Suprapubic skin (tissue), 4 donors: ENCODE measurements around the gene YIPF7. TPM values are rescaled to one million over a fixed set of nuclear protein-coding genes. Genes with fewer than 3 reads are reported as not detected.

Source experiments
- DNase-seq, 2 donors: peaks; one replicate each; pipeline ENCODE4 v3.0.0-alpha.2; 2019; ENCODE audit warnings: low spot score in 2 of 2
- H3K27ac ChIP-seq: fragments of 200-600 bp; sonication (generic); one replicate; pipeline ENCODE4 v1.5.1; 2019
- H3K27me3 ChIP-seq: fragments of 200-600 bp; sonication (generic); one replicate; pipeline ENCODE4 v1.5.1; 2019
- H3K36me3 ChIP-seq: fragments of 200-600 bp; sonication (generic); one replicate; pipeline ENCODE4 v1.5.1; 2019
- H3K4me1 ChIP-seq: fragments of 200-600 bp; sonication (generic); one replicate; pipeline ENCODE4 v1.5.1; 2019
- H3K4me3 ChIP-seq: fragments of 200-600 bp; sonication (generic); one replicate; pipeline ENCODE4 v1.5.1; 2019; ENCODE audit warnings: mild to moderate bottlenecking
- H3K9me3 ChIP-seq: fragments of 200-600 bp; sonication (generic); one replicate; pipeline ENCODE4 v1.5.1; 2019
- CTCF ChIP-seq, 2 donors: fragments of 200-600 bp in 1 of 2; fragments of 450-650 bp in 1 of 2; sonication (generic) in 1 of 2; IDR thresholded peaks; one replicate each; pipeline ENCODE4 v1.5.1; 2016 to 2019; ENCODE audit warnings: antibody characterized with exemption in 2 of 2, mild to moderate bottlenecking in 1 of 2, moderate library complexity in 1 of 2
- EP300 ChIP-seq: sonication (generic); formaldehyde crosslinking; IDR thresholded peaks from one replicate; pipeline ENCODE4 v1.6.1; 2017; ENCODE audit warnings: antibody characterized with exemption
- POLR2A ChIP-seq, 2 donors: fragments of 450-650 bp; IDR thresholded peaks; one replicate each; pipeline ENCODE4 v1.6.1; 2017; ENCODE audit warnings: antibody characterized with exemption in 2 of 2, mild to moderate bottlenecking in 2 of 2, moderate library complexity in 2 of 2
- POLR2AphosphoS5 ChIP-seq, 3 donors: sonication (generic); formaldehyde crosslinking; IDR thresholded peaks; one replicate each; pipeline ENCODE4 v1.6.1; 2017; ENCODE audit warnings: antibody characterized with exemption in 3 of 3
- WGBS: methylation state at CpG from one replicate; pipeline ENCODE4 v1.1.5; 2018; 5-methylcytosine and 5-hydroxymethylcytosine counted together
- total RNA-seq, 4 donors: library from RNA; depleted of rRNA; stranded (reverse); fragments of >200 nt; gene quantifications; one replicate each; pipeline ENCODE4 v1.1.0, GENCODE V29; 2016

Gene YIPF7
- total RNA-seq, 4 donors from 2014 or later = not detected

GRCh38 chr4:44678094-44679041 is 26.9 kb upstream of the YIPF7 start, which contains the start of gene GUF1:
Gene GUF1 (plus strand): TSS chr4:44678420. CDS start chr4:44678623, 203 bp downstream.
- H3K9me3 ChIP-seq = no peaks in the 10 kb centered on the region
- peak within 1 kb of the TSS; percentile 81 for H3K4me3 ChIP-seq
- no peak for TF ChIP-seq CTCF (IDR thresholded peaks at IDR 0.05)
- TF ChIP-seq POLR2AphosphoS5 (IDR thresholded peaks at IDR 0.05) = peak; percentile 40 to 49 (median 45)
- TF ChIP-seq POLR2A (IDR thresholded peaks at IDR 0.05) = peak in 1 of 2 donors; percentile 44
- no peak for TF ChIP-seq EP300
- DNase-seq = peak; percentile 90 to 93
- H3K27me3 ChIP-seq = no peaks in the 10 kb centered on the region
- WGBS = 1% methylated on average over 39 of the region's 57 CpGs
- peaks cover 10% of the 10 kb centered on the region for H3K36me3 ChIP-seq
- peaks cover 28% of the 10 kb centered on the region for H3K4me1 ChIP-seq
- peak within 1 kb of the TSS; percentile 90 for H3K27ac ChIP-seq

- H3K27me3 ChIP-seq = no peaks in the 10 kb centered on the region
- H3K27ac ChIP-seq = no peak overlapping the region
- 72% methylated on average over 5 of the region's 5 CpGs for WGBS
- H3K4me3 ChIP-seq = no peak overlapping the region
- peaks cover 23% of the 10 kb centered on the region for H3K4me1 ChIP-seq
- no peak for DNase-seq
- TF ChIP-seq CTCF (IDR thresholded peaks at IDR 0.05) (no peak), POLR2AphosphoS5 (IDR thresholded peaks at IDR 0.05) (no peak), POLR2A (IDR thresholded peaks at IDR 0.05) (no peak), EP300 (no peak)
- no peaks in the 10 kb centered on the region for H3K9me3 ChIP-seq
- no peaks in the 10 kb centered on the region for H3K36me3 ChIP-seq
These were observed 23.9 kb upstream of the YIPF7 start for GRCh38 chr4:44675366-44675765.

- Histone ChIP-seq H3K27ac (no peak overlapping the region), H3K4me3 (no peak overlapping the region), H3K4me1 (peaks cover 14% of the 10 kb centered on the region), H3K27me3 (no peaks in the 10 kb centered on the region), H3K9me3 (no peaks in the 10 kb centered on the region), H3K36me3 (no peaks in the 10 kb centered on the region)
- DNase-seq = no peak
- 86% methylated on average over 1 of the region's 1 CpG for WGBS
- TF ChIP-seq POLR2A (IDR thresholded peaks at IDR 0.05) (no peak), POLR2AphosphoS5 (IDR thresholded peaks at IDR 0.05) (no peak), CTCF (IDR thresholded peaks at IDR 0.05) (no peak), EP300 (no peak)
These were observed 23.0 kb upstream of the YIPF7 start for GRCh38 chr4:44674471-44674870.

- DNase-seq = no peak
- H3K4me3 ChIP-seq = no peak overlapping the region
- H3K36me3 ChIP-seq = no peaks in the 10 kb centered on the region
- TF ChIP-seq EP300 (no peak), POLR2AphosphoS5 (IDR thresholded peaks at IDR 0.05) (no peak), POLR2A (IDR thresholded peaks at IDR 0.05) (no peak), CTCF (IDR thresholded peaks at IDR 0.05) (no peak)
- no peaks in the 10 kb centered on the region for H3K27me3 ChIP-seq
- WGBS = 91% methylated on average over 3 of the region's 3 CpGs
- no peaks in the 10 kb centered on the region for H3K4me1 ChIP-seq
- H3K27ac ChIP-seq = no peak overlapping the region
- no peaks in the 10 kb centered on the region for H3K9me3 ChIP-seq
These were observed 20.2 kb upstream of the YIPF7 start for GRCh38 chr4:44671636-44672035.

GRCh38 chr4:44670506-44671199 is 19.2 kb upstream of the YIPF7 start:
- H3K9me3 ChIP-seq = no peaks in the 10 kb centered on the region
- TF ChIP-seq EP300 = no peak
- no peak overlapping the region for H3K4me3 ChIP-seq
- H3K4me1 ChIP-seq = no peaks in the 10 kb centered on the region
- H3K27ac ChIP-seq = no peak overlapping the region
- H3K36me3 ChIP-seq = no peaks in the 10 kb centered on the region
- 64% methylated on average over 4 of the region's 4 CpGs for WGBS
- no peak for DNase-seq
- H3K27me3 ChIP-seq = no peaks in the 10 kb centered on the region
